ENCODE measurements around the gene MAF.

DNA sequence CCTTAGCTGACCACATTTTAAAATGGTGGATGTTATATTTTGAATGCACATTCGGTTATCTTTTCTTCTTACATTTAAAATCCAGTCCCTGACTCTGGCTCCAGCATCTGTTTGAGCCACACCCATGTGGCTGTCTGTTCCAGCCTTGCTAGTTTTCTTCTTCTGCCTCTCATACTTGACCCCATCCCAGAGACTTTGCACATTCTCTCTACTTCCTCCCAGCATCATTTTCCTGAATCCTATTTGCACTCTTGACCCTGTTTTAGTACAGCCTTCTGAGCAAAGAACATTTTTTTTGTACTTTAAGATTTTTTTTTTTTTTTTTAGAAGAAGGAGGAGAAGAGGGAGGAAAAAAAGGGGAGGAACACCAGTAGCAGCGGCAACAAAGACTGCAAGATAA lies 23.3 kb upstream of the MAF start:
- TF ChIP-seq POLR2A (IDR thresholded peaks at IDR 0.05), result no peak
- TF ChIP-seq, protein P1, sequence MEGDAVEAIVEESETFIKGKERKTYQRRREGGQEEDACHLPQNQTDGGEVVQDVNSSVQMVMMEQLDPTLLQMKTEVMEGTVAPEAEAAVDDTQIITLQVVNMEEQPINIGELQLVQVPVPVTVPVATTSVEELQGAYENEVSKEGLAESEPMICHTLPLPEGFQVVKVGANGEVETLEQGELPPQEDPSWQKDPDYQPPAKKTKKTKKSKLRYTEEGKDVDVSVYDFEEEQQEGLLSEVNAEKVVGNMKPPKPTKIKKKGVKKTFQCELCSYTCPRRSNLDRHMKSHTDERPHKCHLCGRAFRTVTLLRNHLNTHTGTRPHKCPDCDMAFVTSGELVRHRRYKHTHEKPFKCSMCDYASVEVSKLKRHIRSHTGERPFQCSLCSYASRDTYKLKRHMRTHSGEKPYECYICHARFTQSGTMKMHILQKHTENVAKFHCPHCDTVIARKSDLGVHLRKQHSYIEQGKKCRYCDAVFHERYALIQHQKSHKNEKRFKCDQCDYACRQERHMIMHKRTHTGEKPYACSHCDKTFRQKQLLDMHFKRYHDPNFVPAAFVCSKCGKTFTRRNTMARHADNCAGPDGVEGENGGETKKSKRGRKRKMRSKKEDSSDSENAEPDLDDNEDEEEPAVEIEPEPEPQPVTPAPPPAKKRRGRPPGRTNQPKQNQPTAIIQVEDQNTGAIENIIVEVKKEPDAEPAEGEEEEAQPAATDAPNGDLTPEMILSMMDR (IDR thresholded peaks at IDR 0.05), result no peak
- TF ChIP-seq POLR2AphosphoS5 (IDR thresholded peaks at IDR 0.05), result no peak

All from gastroesophageal sphincter (tissue), 3 donors.